GM11168 (cell line): ENCODE data around the gene GFM1.

ENCODE experiments used
- in situ Hi-C: fragments of 300-500 bp; cut with MboI; formaldehyde crosslinking; loops from one replicate; pipeline ENCODE4 v1.12.0; 2022; ENCODE audit warnings: low sequenced_read_pairs; ENCODE audit not compliant: unreplicated experiment

Gene GFM1

GRCh38 chr3:158644345-158644908 is at the start of gene GFM1:
Gene GFM1 (plus strand): TSS chr3:158644527. CDS start chr3:158644635, 108 bp downstream.
- in situ Hi-C loops = no loop called here

GRCh38 chr3:158600787-158601186 is 43.5 kb upstream of the GFM1 start:
- in situ Hi-C loops = no loop called here

GRCh38 chr3:158602227-158602626 is 42.1 kb upstream of the GFM1 start:
- in situ Hi-C loops = no loop called here

- in situ Hi-C loops = no loop called here
Observed at GRCh38 chr3:158617982-158618875, 26.1 kb upstream of the GFM1 start.

GRCh38 chr3:158625881-158626280 is 18.4 kb upstream of the GFM1 start:
- in situ Hi-C loops = no loop called here

- in situ Hi-C loops = no loop called here
Observed at GRCh38 chr3:158631981-158632380, 12.3 kb upstream of the GFM1 start.

GRCh38 chr3:158640646-158641045 is 3.7 kb upstream of the GFM1 start:
- in situ Hi-C loops = no loop called here

GRCh38 chr3:158642005-158642404 is 2.3 kb upstream of the GFM1 start:
- in situ Hi-C loops = no loop called here

GRCh38 chr3:158642474-158643210 is 1.7 kb upstream of the GFM1 start:
- in situ Hi-C loops = no loop called here

- in situ Hi-C loops = no loop called here
Observed at GRCh38 chr3:158649791-158650190, 5.5 kb downstream of the GFM1 start.

GRCh38 chr3:158651192-158651591 is 6.9 kb downstream of the GFM1 start:
- in situ Hi-C loops = no loop called here

GRCh38 chr3:158652463-158652862 is 8.1 kb downstream of the GFM1 start:
- in situ Hi-C loops = no loop called here

- in situ Hi-C loops = no loop called here
Observed at GRCh38 chr3:158658889-158659288, 14.6 kb downstream of the GFM1 start.

GRCh38 chr3:158659454-158660237 is 15.3 kb downstream of the GFM1 start:
- in situ Hi-C loops = no loop called here

- in situ Hi-C loops = no loop called here
Observed at GRCh38 chr3:158660711-158661110, 16.4 kb downstream of the GFM1 start.

GRCh38 chr3:158663246-158663645 is 18.9 kb downstream of the GFM1 start:
- in situ Hi-C loops = no loop called here

GRCh38 chr3:158663832-158664231 is 19.5 kb downstream of the GFM1 start:
- in situ Hi-C loops = no loop called here

GRCh38 chr3:158666416-158666815 is 22.1 kb downstream of the GFM1 start:
- in situ Hi-C loops = no loop called here

- in situ Hi-C loops = no loop called here
Observed at GRCh38 chr3:158668506-158668905, 24.2 kb downstream of the GFM1 start.

GRCh38 chr3:158671821-158672214 is 27.5 kb downstream of the GFM1 start:
- in situ Hi-C loops = no loop called here
